SK-N-SH treated with all-trans-retinoic acid at 6 μM for 48 hours (cell line): ENCODE measurements around the gene DEFB113.

Experiments
- BACH2 ChIP-seq: fragments of 250-450 bp; sonication (Bioruptor Pico); IDR thresholded peaks from 2 replicates; pipeline ENCODE4 v1.9.0; 2021; ENCODE audit warnings: mild to moderate bottlenecking, borderline replicate concordance
- ESRRG ChIP-seq: fragments of 250-450 bp; sonication (Bioruptor Pico); IDR thresholded peaks from 2 replicates; pipeline ENCODE4 v1.6.1; 2021; ENCODE audit warnings: mild to moderate bottlenecking
- PPARA ChIP-seq: fragments of 250-450 bp; sonication (Bioruptor Pico); IDR thresholded peaks from 2 replicates; pipeline ENCODE4 v1.5.0; 2020; ENCODE audit warnings: mild to moderate bottlenecking, borderline replicate concordance
- RARB ChIP-seq: fragments of 250-450 bp; sonication (Bioruptor Pico); IDR thresholded peaks from 2 replicates; pipeline ENCODE4 v1.8.0; 2021; ENCODE audit warnings: mild to moderate bottlenecking, moderate library complexity
- TSHZ2 ChIP-seq: fragments of 250-450 bp; sonication (Bioruptor Pico); IDR thresholded peaks from 2 replicates; pipeline ENCODE4 v1.5.0; 2020; ENCODE audit warnings: mild to moderate bottlenecking, moderate library complexity
- ZFP3 ChIP-seq: fragments of 250-450 bp; sonication (Bioruptor Pico); IDR thresholded peaks from 2 replicates; pipeline ENCODE4 v1.5.0; 2020; ENCODE audit warnings: mild to moderate bottlenecking, moderate library complexity

GRCh38 chr6:49986551-49986950 lies 17.1 kb upstream of the DEFB113 start:
- no peak for TF ChIP-seq RARB (CRISPR knock-in tag)
- TF ChIP-seq BACH2 (CRISPR knock-in tag), result no peak
- TF ChIP-seq ZFP3, result no peak
- TF ChIP-seq TSHZ2 (CRISPR knock-in tag), result no peak
- no peak for TF ChIP-seq PPARA (CRISPR knock-in tag)
- TF ChIP-seq ESRRG (CRISPR knock-in tag), result no peak
